GM23338 (cell line): ENCODE measurements around the gene PROB1. TPM values are rescaled to one million over a fixed set of nuclear protein-coding genes. Genes with fewer than 3 reads are reported as not detected.
A peak's percentile ranks its signal among the peaks of the same experiment; 100 is the strongest.

Experiments used
- ATAC-seq: fragments of 200-7000 bp; cut with Tn5 transposase; 3 replicates; pipeline ENCODE4 v1.9.1; 2020
- DNase-seq: peaks from one replicate; pipeline ENCODE4 v3.0.0-alpha.2; 2015; ENCODE audit warnings: low spot score
- H2AFZ ChIP-seq: fragments of 200-600 bp; sonication (generic); 2 replicates; pipeline ENCODE4 v1.8.0; 2016; ENCODE audit warnings: antibody characterized with exemption, mild to moderate bottlenecking, moderate library complexity
- H3F3A ChIP-seq: fragments of 200-600 bp; sonication (generic); replicated peaks from 2 replicates; pipeline ENCODE4 v1.8.0; 2017; ENCODE audit warnings: antibody characterized with exemption, mixed run types, low read depth
- H3K27ac ChIP-seq: fragments of 200-600 bp; sonication (generic); 2 replicates; pipeline ENCODE4 v1.6.1; 2016; ENCODE audit warnings: low read depth
- H3K27me3 ChIP-seq: fragments of 200-600 bp; sonication (generic); 2 replicates; pipeline ENCODE4 v1.8.0; 2016; ENCODE audit warnings: mild to moderate bottlenecking, mixed run types, moderate library complexity; ENCODE audit not compliant: insufficient read depth
- H3K36me3 ChIP-seq: fragments of 200-600 bp; sonication (generic); 2 replicates; pipeline ENCODE4 v1.8.0; 2016; ENCODE audit warnings: mild to moderate bottlenecking; ENCODE audit not compliant: insufficient read depth
- H3K4me1 ChIP-seq: fragments of 200-600 bp; sonication (generic); 2 replicates; pipeline ENCODE4 v1.8.0; 2016; ENCODE audit warnings: mild to moderate bottlenecking, moderate library complexity; ENCODE audit not compliant: insufficient read depth
- H3K4me2 ChIP-seq: fragments of 200-600 bp; sonication (generic); 2 replicates; pipeline ENCODE4 v1.7.1; 2017; ENCODE audit warnings: mixed run types
- H3K4me3 ChIP-seq: fragments of 200-600 bp; sonication (generic); 2 replicates; pipeline ENCODE4 v1.6.1; 2016; ENCODE audit warnings: mixed run types
- H3K79me2 ChIP-seq: fragments of 200-600 bp; sonication (generic); replicated peaks from 2 replicates; pipeline ENCODE4 v1.8.0; 2017; ENCODE audit warnings: mild to moderate bottlenecking; ENCODE audit not compliant: insufficient read depth
- H3K9me2 ChIP-seq: fragments of 200-600 bp; sonication (generic); 2 replicates; pipeline ENCODE4 v1.8.0; 2017; ENCODE audit not compliant: insufficient read depth
- H4K20me1 ChIP-seq: fragments of 200-600 bp; sonication (generic); replicated peaks from 2 replicates; pipeline ENCODE4 v1.8.0; 2017; ENCODE audit warnings: mild to moderate bottlenecking; ENCODE audit not compliant: insufficient read depth
- H3K27ac Mint-ChIP-seq: 2 replicates; pipeline ENCODE4 v1.8.0; 2020; ENCODE audit warnings: inconsistent platforms, mild to moderate bottlenecking, moderate library complexity, mixed read lengths
- H3K27me3 Mint-ChIP-seq: 3 replicates; pipeline ENCODE4 v1.8.0; 2022; ENCODE audit warnings: low read depth, mild to moderate bottlenecking, moderate library complexity, mixed read lengths, inconsistent platforms; ENCODE audit not compliant: insufficient read depth, poor library complexity
- H3K36me3 Mint-ChIP-seq: 3 replicates; pipeline ENCODE4 v1.8.0; 2021; ENCODE audit warnings: low read depth, mild to moderate bottlenecking, inconsistent platforms, moderate library complexity, mixed read lengths
- H3K4me1 Mint-ChIP-seq: 3 replicates; pipeline ENCODE4 v1.8.0; 2020; ENCODE audit warnings: mild to moderate bottlenecking, inconsistent platforms, mixed read lengths
- H3K4me3 Mint-ChIP-seq: 3 replicates; pipeline ENCODE4 v1.8.0; 2021; ENCODE audit warnings: moderate library complexity, mild to moderate bottlenecking, inconsistent platforms, mixed read lengths
- H3K9me3 Mint-ChIP-seq: 3 replicates; pipeline ENCODE4 v1.8.0; 2020; ENCODE audit warnings: moderate library complexity, mild to moderate bottlenecking, inconsistent platforms, mixed read lengths
- CTCF ChIP-seq, 2 experiments: fragments of 200-600 bp in 1 of 2; sonication (generic) in 1 of 2; conservative IDR thresholded peaks; 2 replicates each; pipeline versions ENCODE4 v1.5.1 to v1.6.1; 2016 to 2017; ENCODE audit warnings: antibody characterized with exemption in 2 of 2, low read depth in 2 of 2, mild to moderate bottlenecking in 2 of 2, moderate library complexity in 1 of 2
- EZH2 ChIP-seq: fragments of 200-600 bp; sonication (generic); IDR thresholded peaks from one replicate; pipeline ENCODE4 v1.8.0; 2017; ENCODE audit warnings: antibody characterized with exemption, mild to moderate bottlenecking, low read depth; ENCODE audit not compliant: unreplicated experiment
- EZH2phosphoT487 ChIP-seq: fragments of 200-600 bp; sonication (generic); IDR thresholded peaks from one replicate; pipeline ENCODE4 v1.8.1; 2018; ENCODE audit warnings: antibody characterized with exemption; ENCODE audit not compliant: unreplicated experiment
- NANOG ChIP-seq: IDR thresholded peaks from 2 replicates; pipeline ENCODE4 v1.6.1; 2016; ENCODE audit warnings: antibody characterized with exemption, borderline replicate concordance
- STAT1 ChIP-seq: IDR thresholded peaks from one replicate; pipeline ENCODE4 v1.6.1; 2016; ENCODE audit warnings: antibody characterized with exemption; ENCODE audit not compliant: unreplicated experiment
- ZNF114 ChIP-seq: fragments of 250-450 bp; sonication (Bioruptor Pico); IDR thresholded peaks from 2 replicates; pipeline ENCODE4 v1.5.0; 2020; ENCODE audit warnings: mild to moderate bottlenecking, moderate library complexity
- ZNF331 ChIP-seq: fragments of 250-450 bp; sonication (Bioruptor Pico); IDR thresholded peaks from 2 replicates; pipeline ENCODE4 v1.5.0; 2020; ENCODE audit warnings: low read depth, mild to moderate bottlenecking, moderate library complexity
- polyA plus RNA-seq: library from polyadenylated mRNA; unstranded; fragments of >200 nt; fragmentation: Nextera tagmentation; extraction: Ambion mirVana; gene quantifications from 2 replicates; pipeline ENCODE4 v1.2.1, GENCODE V29; 2016
- total RNA-seq: library from RNA; depleted of rRNA; stranded (reverse); fragments of >200 nt; shearing (Covaris generic); gene quantifications from 2 replicates; pipeline ENCODE4 v1.2.3, GENCODE V29; 2014

Gene PROB1
- total and polyA plus RNA-seq, 2 experiments from 2014 or later: 0.73 to 2.7 TPM

DNA sequence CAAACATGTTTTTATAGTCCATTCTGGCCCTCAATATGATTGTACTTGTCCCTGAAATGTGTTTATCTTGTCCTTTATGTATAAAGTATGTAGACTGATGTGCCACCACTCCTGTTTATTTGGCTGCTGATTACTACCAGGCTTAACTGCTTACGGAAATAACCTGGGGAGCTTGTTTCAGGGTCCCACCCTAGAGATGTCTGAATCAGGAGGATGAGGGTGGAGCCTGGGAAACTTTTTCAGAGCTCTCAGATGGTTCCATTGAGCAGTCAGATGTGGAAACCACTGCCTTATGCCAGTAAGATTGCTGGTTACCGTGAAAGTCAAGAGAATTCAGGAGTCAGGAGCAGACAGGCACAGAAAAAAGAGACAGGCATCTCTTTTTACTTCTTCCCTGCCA, 31.0 kb downstream of the PROB1 start:
- Mint-ChIP-seq H3K36me3 (peaks cover 56% of the 10 kb centered on the region), H3K27me3 (peaks cover 3% of the 10 kb centered on the region), H3K27ac (no peak overlapping the region), H3K4me1 (no peaks in the 10 kb centered on the region), H3K4me3 (no peak overlapping the region), H3K9me3 (no peaks in the 10 kb centered on the region)
- no peak overlapping the region for H3K4me3 ChIP-seq
- no peak overlapping the region for H3K4me2 ChIP-seq
- H3F3A ChIP-seq: 0 out of 2 replicates have a peak, but pooled peaks cover 8% of the 10 kb centered on the region
- peaks cover 61% of the 10 kb centered on the region for H3K79me2 ChIP-seq
- H3K27ac ChIP-seq: peak overlapping the region; percentile 7; the same call in 1 of the 2 replicates
- H2AFZ ChIP-seq: no peak overlapping the region
- H3K9me2 ChIP-seq: no peaks in the 10 kb centered on the region
- H3K36me3 ChIP-seq: peaks cover 47% of the 10 kb centered on the region
- no peaks in the 10 kb centered on the region for H3K27me3 ChIP-seq
- DNase-seq (no peak), ATAC-seq (no peak)
- no peak for TF ChIP-seq ZNF114 (CRISPR knock-in tag)
- H4K20me1 ChIP-seq: peaks cover 69% of the 10 kb centered on the region
- no peaks in the 10 kb centered on the region for H3K4me1 ChIP-seq

- Mint-ChIP-seq H3K36me3 (peaks cover 48% of the 10 kb centered on the region), H3K27ac (no peak overlapping the region), H3K4me1 (no peaks in the 10 kb centered on the region), H3K27me3 (peaks cover 3% of the 10 kb centered on the region), H3K4me3 (no peak overlapping the region), H3K9me3 (no peaks in the 10 kb centered on the region)
- DNase-seq (no peak), ATAC-seq (no peak)
- Histone ChIP-seq H3K4me2 (no peak overlapping the region), H3K27ac (peak overlapping the region; percentile 15; the same call in 1 of the 2 replicates), H3K4me1 (no peaks in the 10 kb centered on the region), H3K4me3 (no peak overlapping the region), H3K36me3 (peaks cover 29% of the 10 kb centered on the region), H3F3A (0 out of 2 replicates have a peak, but pooled peaks cover 10% of the 10 kb centered on the region), H3K9me2 (no peaks in the 10 kb centered on the region), H3K27me3 (no peaks in the 10 kb centered on the region), H2AFZ (no peak overlapping the region), H4K20me1 (peaks cover 82% of the 10 kb centered on the region), H3K79me2 (peaks cover 81% of the 10 kb centered on the region)
- TF ChIP-seq EZH2phosphoT487: no peak
- TF ChIP-seq CTCF (conservative IDR thresholded peaks at IDR 0.05; ENCODE audit: low read depth in 2 of 2): no peak
- TF ChIP-seq ZNF331 (CRISPR knock-in tag): no peak
- no peak for TF ChIP-seq NANOG
Observed at GRCh38 chr5:139361835-139362429, 33.0 kb downstream of the PROB1 start.

- Mint-ChIP-seq H3K9me3 (no peaks in the 10 kb centered on the region), H3K27ac (no peak overlapping the region), H3K4me1 (no peaks in the 10 kb centered on the region), H3K27me3 (no peaks in the 10 kb centered on the region), H3K4me3 (no peak overlapping the region), H3K36me3 (peaks cover 36% of the 10 kb centered on the region)
- no peak for ATAC-seq
- Histone ChIP-seq H3K4me2 (no peak overlapping the region), H3K27ac (no peak overlapping the region), H3K79me2 (peaks cover 92% of the 10 kb centered on the region), H3K4me1 (no peaks in the 10 kb centered on the region), H3K9me2 (no peaks in the 10 kb centered on the region), H3F3A (0 out of 2 replicates have a peak, but pooled peaks cover 10% of the 10 kb centered on the region), H3K4me3 (no peak overlapping the region), H3K27me3 (no peaks in the 10 kb centered on the region), H4K20me1 (peaks cover 87% of the 10 kb centered on the region), H3K36me3 (peaks cover 18% of the 10 kb centered on the region), H2AFZ (no peak overlapping the region)
- no peak for TF ChIP-seq STAT1
- no peak for TF ChIP-seq EZH2
- DNase-seq: no peak
Observed at GRCh38 chr5:139360384-139360783, 34.5 kb downstream of the PROB1 start.
